NCI-H2171 treated with DMSO at 0.1 percent for 48 hours (cell line): ENCODE data around the gene ADSS2.
"Not testable (repeated sequence)": the region's sequence is repeated elsewhere in the genome, so short reads cannot be mapped to it uniquely, and the experiment has no call there.

Experiments used
- DNase-seq: peaks from one replicate; lab custom pipeline; 2025; lab: John Stamatoyannopoulos, UW

ADSS2 gene

GRCh38 chr1:244451539-244451950, at the start of gene ADSS2:
Gene ADSS2 (minus strand): TSS chr1:244451909. CDS start chr1:244451817, 92 bp downstream.
- DNase-seq, result no peak

GRCh38 chr1:244500515-244500914, 48.8 kb upstream of the ADSS2 start:
- not testable (repeated sequence) for DNase-seq

GRCh38 chr1:244499484-244499883, 47.8 kb upstream of the ADSS2 start:
- DNase-seq, result not testable (repeated sequence)

- DNase-seq, result no peak
These were observed 46.1 kb upstream of the ADSS2 start for GRCh38 chr1:244497805-244498204.

- no peak for DNase-seq
These were observed 44.5 kb upstream of the ADSS2 start for GRCh38 chr1:244496186-244496585.

- no peak for DNase-seq
These were observed 42.9 kb upstream of the ADSS2 start for GRCh38 chr1:244494653-244495052.

- not testable (repeated sequence) for DNase-seq
These were observed 33.3 kb upstream of the ADSS2 start for GRCh38 chr1:244484971-244485370.

- DNase-seq, result no peak
These were observed 21.4 kb upstream of the ADSS2 start for GRCh38 chr1:244473059-244473605.

- no peak for DNase-seq
These were observed 15.0 kb upstream of the ADSS2 start for GRCh38 chr1:244466724-244467123.

- DNase-seq, result peak; percentile 89
These were observed 9.7 kb upstream of the ADSS2 start, which contains the start of gene CATSPERE for GRCh38 chr1:244461245-244462071. Gene CATSPERE (plus strand): TSS chr1:244461273. CDS start chr1:244461430, 157 bp downstream.

GRCh38 chr1:244460197-244460596, 8.5 kb upstream of the ADSS2 start:
- peak; percentile 82 for DNase-seq

- DNase-seq, result no peak
These were observed 7.1 kb upstream of the ADSS2 start for GRCh38 chr1:244458781-244459180.

- no peak for DNase-seq
These were observed 4.9 kb upstream of the ADSS2 start for GRCh38 chr1:244456586-244456985.

GRCh38 chr1:244454412-244454811, 2.7 kb upstream of the ADSS2 start:
- DNase-seq, result no peak

- DNase-seq, result peak; percentile 99
These were observed 464 bp upstream of the ADSS2 start for GRCh38 chr1:244451951-244452795.

GRCh38 chr1:244450597-244451538, 841 bp downstream of the ADSS2 start:
- DNase-seq, result peak; percentile 24

- DNase-seq, result no peak
These were observed 1.7 kb downstream of the ADSS2 start for GRCh38 chr1:244449936-244450508.

GRCh38 chr1:244448279-244449036, 3.3 kb downstream of the ADSS2 start:
- no peak for DNase-seq

- DNase-seq, result no peak
These were observed 4.2 kb downstream of the ADSS2 start for GRCh38 chr1:244447552-244447951.

GRCh38 chr1:244447024-244447423, 4.7 kb downstream of the ADSS2 start:
- DNase-seq, result no peak
